Rectal smooth muscle tissue (tissue), 1 donor: Measurements from ENCODE around the gene ARHGAP22.

ENCODE experiments used
- H3K27ac ChIP-seq: one replicate; pipeline ENCODE4 v1.7.0; 2013; ENCODE audit warnings: low read depth, low read length, inconsistent platforms
- H3K27me3 ChIP-seq: one replicate; pipeline ENCODE4 v1.7.0; 2013; ENCODE audit warnings: low read length; ENCODE audit not compliant: control insufficient read depth, insufficient read depth
- H3K36me3 ChIP-seq: one replicate; pipeline ENCODE4 v1.7.0; 2013; ENCODE audit warnings: low read length; ENCODE audit not compliant: control insufficient read depth, insufficient read depth
- H3K4me1 ChIP-seq: one replicate; pipeline ENCODE4 v1.7.0; 2013; ENCODE audit warnings: low read length; ENCODE audit not compliant: control insufficient read depth, insufficient read depth
- H3K4me3 ChIP-seq: one replicate; pipeline ENCODE4 v1.7.0; 2013; ENCODE audit warnings: low read length
- H3K9ac ChIP-seq: one replicate; pipeline ENCODE4 v1.7.0; 2013; ENCODE audit warnings: low read length

ARHGAP22 gene

DNA sequence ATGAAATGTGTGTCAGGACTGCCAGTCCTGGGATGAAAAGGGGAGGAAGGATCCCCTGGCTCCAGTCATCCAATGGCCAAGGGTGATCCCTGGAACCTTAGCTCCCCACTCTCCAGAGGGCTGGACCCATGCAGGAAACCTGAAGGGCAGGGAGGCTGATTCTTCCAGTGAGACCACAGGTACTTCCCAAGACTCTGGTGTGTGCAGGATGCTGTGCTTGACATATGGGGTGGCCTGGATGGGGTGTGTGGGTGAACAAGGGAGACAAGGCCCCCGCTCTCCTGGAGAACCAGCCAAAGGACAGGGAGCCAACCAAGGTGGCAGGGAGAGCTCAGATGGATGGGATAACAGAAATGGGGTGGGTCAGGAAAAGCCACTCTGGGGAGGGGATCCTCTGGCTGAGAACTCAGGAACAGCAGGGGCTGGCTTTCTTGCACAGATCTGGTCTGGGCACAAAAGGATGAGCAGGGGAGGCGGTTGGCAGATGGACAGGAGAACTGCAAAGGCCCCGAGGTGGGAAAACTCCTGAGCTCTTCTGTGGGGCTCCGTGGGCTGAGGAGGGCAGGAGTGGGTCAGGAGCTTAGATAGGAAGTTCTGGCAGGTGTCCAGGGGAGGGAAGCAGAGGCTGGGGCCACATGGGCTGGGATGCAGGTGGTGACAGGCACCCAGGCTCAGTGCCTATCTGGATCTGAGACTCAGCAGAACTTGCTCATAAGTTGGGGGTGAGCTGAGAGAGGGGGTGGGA is 100.6 kb downstream of the ARHGAP22 start:
- H3K4me3 ChIP-seq = no peak overlapping the region
- no peaks in the 10 kb centered on the region for H3K27me3 ChIP-seq
- no peaks in the 10 kb centered on the region for H3K36me3 ChIP-seq
- no peak overlapping the region for H3K27ac ChIP-seq
- no peaks in the 10 kb centered on the region for H3K4me1 ChIP-seq
- no peak overlapping the region for H3K9ac ChIP-seq

DNA sequence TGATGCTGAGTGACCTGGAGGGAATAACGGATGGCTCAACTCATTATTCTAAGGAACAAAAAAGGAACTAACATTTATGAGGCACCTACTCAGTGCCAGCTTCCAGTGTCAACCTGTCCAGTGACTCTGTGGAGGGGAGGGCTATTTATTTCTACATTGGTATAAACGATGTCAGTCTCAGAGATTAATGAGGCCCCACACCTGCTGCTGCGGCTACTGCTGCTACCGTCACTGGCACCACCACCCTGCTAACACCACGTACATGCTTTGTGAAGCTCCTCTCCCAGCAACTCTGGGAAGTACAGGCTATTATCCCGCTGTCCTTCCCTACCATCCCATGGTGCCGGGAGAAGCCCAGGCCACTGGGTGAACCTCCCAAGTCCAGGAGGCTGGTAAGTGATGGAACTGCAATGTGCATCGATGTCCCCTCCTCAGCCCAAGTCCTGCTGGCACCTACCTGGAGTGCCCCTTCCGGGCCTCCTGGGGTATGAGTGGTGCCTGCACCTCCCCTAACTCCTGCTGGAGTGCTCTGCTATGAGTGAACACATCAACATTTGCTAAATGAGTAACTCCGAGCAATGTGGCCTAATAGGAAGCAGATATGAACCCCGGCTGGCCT is 101.5 kb downstream of the ARHGAP22 start:
- Histone ChIP-seq H3K36me3 (no peaks in the 10 kb centered on the region), H3K9ac (no peak overlapping the region), H3K4me1 (no peaks in the 10 kb centered on the region), H3K27me3 (no peaks in the 10 kb centered on the region), H3K4me3 (no peak overlapping the region), H3K27ac (no peak overlapping the region)

DNA sequence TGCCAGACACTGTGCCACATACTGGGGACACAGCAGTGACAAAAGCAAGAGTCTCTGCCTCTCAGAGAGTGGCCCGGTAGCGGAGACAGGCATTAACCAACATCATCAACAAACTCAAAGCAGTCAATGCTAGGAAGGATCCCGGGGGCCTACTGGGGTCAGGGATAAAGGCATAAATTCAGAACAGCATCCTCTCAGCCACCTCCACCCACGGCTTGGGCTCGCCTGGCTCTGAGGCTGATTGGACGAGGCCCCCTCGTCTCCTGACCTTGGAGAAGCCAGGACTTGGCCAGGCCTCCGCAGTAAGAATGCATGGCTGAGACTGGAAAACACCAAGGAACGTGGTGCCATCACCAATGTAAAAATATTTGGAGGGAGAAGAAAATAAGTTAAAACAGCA is 102.1 kb downstream of the ARHGAP22 start:
- Histone ChIP-seq H3K27me3 (no peaks in the 10 kb centered on the region), H3K27ac (no peak overlapping the region)

DNA sequence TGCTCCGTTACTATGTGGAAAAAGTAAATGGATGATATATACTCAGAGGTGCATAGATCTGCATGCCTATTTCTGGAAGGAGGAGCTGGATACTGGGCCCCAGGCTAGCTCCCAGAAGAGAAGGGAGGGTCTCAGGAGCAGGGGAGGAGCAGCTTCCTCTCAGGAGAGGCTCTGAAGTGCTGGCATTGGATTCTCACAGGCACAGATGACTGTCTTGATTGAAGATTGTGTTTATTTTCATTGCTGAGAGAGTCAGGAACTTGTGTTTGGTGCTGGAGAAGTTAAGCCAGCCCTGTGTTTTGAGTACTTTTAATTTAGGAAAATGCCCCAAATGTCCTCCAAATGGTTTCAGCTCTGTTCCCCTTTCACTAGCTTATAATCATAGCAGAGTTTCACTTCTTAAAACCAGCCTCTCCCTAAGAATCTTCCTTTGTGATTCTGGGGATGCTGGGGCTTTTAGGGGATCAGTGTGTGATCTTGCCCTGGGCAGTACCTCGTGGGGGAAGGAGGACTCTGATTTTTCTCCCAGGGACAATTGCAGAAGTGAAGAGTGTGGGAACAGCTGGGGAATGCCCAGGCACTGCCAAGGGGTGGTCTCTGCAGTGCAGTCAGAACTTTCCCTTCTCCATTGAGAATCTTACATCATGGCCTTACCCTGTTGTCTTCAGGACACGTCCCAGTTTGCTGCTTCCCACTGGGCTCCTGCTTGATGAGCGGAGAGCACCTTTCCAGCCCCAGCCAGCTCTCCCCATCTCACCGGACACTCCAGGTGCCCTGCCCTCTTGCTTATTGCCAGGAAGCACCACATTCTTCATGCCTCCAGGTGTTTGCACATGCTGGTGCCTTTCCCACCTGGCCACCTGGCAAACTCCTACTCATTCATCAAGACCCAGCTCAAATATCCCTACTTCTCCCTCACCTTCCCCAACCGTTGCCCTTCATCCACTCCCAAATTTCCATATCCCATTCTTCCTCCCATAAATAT is 102.8 kb downstream of the ARHGAP22 start:
- Histone ChIP-seq H3K9ac (no peak overlapping the region), H3K27me3 (no peaks in the 10 kb centered on the region), H3K27ac (no peak overlapping the region), H3K36me3 (no peaks in the 10 kb centered on the region), H3K4me3 (no peak overlapping the region), H3K4me1 (peaks cover 3% of the 10 kb centered on the region)

More for the DNA sequence above, 102.1 kb downstream of the ARHGAP22 start:
- Histone ChIP-seq H3K4me1 (no peaks in the 10 kb centered on the region), H3K9ac (no peak overlapping the region), H3K36me3 (no peaks in the 10 kb centered on the region), H3K4me3 (no peak overlapping the region)

DNA sequence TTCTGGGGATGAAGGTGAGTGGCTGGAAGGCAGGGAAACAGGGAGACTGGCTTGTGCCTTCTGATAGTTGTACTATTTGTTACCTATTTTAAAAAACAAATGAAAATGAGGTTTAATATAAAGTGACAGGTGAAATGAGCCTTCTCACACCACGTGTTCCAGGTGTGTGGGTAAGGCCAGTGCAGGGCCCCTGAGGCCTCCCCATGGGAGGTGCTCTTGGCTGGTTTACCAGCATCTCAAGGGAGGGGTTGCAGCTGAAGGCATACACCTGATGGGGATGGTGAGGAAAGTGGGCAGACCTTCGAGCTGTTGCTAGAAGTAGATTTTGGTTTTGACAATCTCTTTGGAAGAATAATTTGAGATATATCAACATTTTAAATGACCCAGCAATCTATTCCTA is 103.6 kb downstream of the ARHGAP22 start:
- Histone ChIP-seq H3K27me3 (no peaks in the 10 kb centered on the region), H3K36me3 (no peaks in the 10 kb centered on the region), H3K4me1 (peaks cover 6% of the 10 kb centered on the region), H3K27ac (no peak overlapping the region), H3K9ac (no peak overlapping the region), H3K4me3 (no peak overlapping the region)

DNA sequence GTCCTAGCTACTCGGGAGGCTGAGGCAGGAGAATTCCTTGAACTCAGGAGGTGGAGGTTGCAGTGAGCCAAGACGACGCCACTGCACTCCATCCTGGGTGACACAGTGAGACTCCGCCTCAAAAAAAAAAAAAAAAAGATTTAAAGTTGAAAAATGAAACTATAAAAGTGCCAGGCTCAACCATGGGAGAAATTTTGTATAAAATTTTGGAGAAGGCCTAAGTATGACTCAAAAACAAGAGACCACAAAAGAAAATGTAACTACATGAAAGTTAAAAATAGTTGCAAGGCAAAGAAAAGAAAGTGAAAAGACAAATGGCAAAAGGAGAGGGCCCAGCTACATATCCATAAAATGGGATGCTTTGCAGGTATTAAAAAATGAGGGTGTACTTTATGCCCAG is 104.1 kb downstream of the ARHGAP22 start:
- Histone ChIP-seq H3K4me1 (peaks cover 6% of the 10 kb centered on the region), H3K27ac (no peak overlapping the region), H3K4me3 (no peak overlapping the region), H3K9ac (no peak overlapping the region), H3K36me3 (no peaks in the 10 kb centered on the region), H3K27me3 (no peaks in the 10 kb centered on the region)

DNA sequence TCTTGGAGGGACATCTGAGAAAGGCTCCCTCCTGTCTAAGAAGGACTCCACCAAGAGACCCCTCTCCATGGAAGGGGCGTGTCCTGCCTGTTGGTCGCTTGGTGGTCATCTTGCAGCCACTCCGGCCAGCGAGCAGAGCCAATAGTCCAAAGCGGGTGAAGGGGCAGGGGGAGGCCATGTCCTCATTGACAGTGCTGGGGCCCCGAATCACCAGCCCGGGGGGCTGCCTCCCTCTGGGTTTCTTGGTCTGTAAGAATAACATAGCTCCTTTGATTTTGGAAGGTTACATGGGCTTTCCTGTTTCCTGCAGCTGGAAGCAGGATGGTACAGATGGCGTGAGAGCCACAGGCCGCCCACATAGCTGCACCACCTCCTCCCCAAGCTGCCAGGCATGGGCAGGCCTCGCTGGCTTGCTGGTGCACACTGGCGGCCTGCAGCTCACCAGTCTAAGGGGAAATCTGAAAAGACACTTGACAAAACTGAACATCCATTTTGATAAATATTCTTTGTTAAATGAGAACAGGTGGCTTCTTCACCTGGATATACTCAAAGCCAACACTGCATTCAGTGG is 105.8 kb downstream of the ARHGAP22 start:
- H3K36me3 ChIP-seq = no peaks in the 10 kb centered on the region
- no peak overlapping the region for H3K9ac ChIP-seq
- H3K4me1 ChIP-seq = peaks cover 6% of the 10 kb centered on the region
- H3K27me3 ChIP-seq = no peaks in the 10 kb centered on the region
- no peak overlapping the region for H3K27ac ChIP-seq
- no peak overlapping the region for H3K4me3 ChIP-seq

DNA sequence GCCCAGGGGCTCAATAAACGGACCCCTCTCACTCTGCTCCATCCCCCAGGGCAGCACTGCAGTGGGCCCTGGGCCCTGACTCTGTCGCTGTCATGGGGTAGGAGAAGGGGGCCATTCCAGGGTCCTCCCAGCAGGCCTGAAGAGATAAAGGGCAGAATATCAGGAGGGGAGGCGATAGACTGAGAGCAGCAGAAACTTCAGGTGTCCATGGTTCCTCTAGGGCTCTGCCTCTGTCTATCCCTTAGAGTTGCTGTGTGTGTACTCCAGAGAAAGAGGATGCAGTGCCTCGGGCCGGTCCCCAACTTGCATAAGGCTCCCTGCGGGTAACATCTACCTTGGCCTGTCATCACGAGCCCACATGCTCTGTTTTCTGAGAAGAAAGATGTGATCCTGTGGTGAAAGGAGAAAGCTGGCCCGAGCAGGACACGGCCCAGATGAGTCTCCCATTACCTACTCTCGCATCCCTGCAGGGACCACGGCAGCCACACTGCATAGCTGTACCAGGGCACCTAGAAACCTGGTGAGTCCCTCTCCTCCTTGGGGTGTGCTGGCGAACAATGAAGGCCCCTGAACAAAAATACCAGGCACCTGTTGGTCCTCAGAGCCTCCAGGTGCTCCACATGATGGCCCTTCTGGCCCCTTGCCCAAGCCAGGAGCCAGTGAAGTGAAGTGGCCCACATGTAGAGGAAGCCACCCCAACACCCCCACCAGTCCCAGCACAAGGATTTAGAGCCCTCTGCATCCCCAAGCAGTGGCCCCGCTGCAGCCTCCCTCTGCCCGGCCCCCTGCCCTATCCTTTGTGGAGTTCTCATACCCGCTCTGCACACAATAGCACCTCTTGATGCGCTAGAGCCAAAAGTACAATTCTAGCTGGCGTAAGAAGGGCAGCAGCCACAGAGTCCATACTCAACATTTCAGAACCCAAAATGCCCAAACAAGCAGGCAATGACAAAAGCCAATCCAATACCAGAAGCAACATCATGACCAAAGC is 106.8 kb downstream of the ARHGAP22 start:
- no peak overlapping the region for H3K9ac ChIP-seq
- H3K4me3 ChIP-seq = no peak overlapping the region
- peaks cover 6% of the 10 kb centered on the region for H3K4me1 ChIP-seq
- no peak overlapping the region for H3K27ac ChIP-seq
- no peaks in the 10 kb centered on the region for H3K36me3 ChIP-seq
- no peaks in the 10 kb centered on the region for H3K27me3 ChIP-seq

DNA sequence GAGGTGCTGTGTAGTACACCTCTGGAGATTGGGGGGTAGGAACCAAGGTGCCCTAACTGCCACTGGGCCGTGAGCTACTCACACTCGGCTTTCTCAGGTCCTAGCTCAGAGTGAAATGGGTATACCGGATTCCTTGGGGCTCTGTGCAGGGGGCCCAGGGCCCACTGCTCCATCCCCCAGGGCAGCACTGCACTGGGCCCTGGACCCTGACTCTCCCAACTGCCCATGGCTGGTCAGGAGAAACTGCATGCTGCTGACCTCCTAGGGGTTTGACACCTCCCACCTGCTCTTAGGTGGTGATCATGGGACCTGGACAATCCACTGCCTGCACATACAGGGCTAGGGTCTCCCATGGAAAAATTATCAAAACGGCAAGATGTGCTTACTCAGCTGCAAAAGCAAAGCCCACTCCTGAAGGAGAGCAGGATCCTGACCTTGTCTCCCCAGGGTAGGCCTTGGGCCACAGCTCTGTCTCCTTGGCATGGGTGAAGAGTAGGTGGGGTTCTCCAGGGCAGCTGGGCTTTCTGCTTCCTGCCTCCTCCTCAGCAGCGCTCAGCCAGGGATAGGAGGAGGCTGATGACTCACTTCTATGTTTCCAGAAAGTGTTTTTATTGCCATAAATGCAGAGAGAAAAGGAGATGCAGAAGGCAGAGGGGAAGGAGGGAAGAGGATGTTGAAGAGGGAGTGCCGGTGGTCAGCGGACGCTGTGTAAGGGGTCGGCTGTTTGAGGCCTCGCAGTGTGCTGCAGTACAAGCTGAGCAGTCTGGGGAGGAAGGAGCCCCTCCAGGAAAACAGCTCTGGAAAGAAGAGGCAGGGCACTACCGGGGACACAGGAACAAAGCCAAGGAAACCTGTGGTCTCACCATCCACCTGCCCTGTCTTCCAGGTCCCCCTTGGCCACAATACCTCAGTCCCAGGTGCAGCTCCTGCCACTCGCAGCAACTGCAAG is 107.8 kb downstream of the ARHGAP22 start:
- no peak overlapping the region for H3K27ac ChIP-seq
- no peaks in the 10 kb centered on the region for H3K36me3 ChIP-seq
- H3K9ac ChIP-seq = no peak overlapping the region
- no peaks in the 10 kb centered on the region for H3K27me3 ChIP-seq
- no peak overlapping the region for H3K4me3 ChIP-seq
- H3K4me1 ChIP-seq = peaks cover 6% of the 10 kb centered on the region

DNA sequence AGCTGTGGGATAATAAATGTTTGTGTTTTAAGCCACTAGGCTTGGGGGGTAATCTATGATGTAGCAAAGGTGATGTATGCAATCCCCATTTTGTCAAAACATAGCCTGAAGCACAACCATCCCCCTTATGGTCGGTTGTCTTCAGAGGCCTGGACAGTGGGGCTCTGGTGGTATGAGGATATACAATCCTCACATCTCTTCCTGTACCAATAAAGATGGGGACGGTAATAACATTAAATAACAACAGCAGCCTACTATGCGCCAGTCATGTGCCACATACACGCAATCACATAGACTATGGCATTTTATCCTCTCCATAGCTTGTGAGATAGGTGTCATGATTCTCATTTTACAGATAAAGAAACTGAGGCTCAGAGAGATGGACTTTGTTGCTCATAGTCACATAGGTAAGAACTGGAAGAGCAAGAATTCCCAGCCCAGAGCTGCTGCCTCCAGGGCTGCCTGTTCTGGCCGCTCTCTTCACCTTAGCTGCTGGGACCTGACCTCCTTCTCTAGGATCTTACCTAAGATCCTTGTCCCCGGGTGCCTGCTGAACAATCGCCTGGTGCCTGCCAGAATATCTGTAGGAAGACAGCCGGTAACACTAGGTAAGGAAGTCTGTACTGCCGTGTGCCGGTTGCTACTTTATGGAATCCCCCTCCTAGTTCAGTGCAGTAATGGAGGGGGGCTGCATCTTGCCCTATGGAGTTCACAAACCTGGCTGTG is 108.6 kb downstream of the ARHGAP22 start:
- peaks cover 6% of the 10 kb centered on the region for H3K4me1 ChIP-seq
- no peak overlapping the region for H3K9ac ChIP-seq
- no peaks in the 10 kb centered on the region for H3K27me3 ChIP-seq
- no peaks in the 10 kb centered on the region for H3K36me3 ChIP-seq
- no peak overlapping the region for H3K4me3 ChIP-seq
- H3K27ac ChIP-seq = no peak overlapping the region
